Activated CD4-positive, alpha-beta memory T cell treated with anti-CD3 and anti-CD28 coated beads for 36 hours (primary cell): ENCODE measurements around the gene ARHGAP6. TPM values are rescaled to one million over a fixed set of nuclear protein-coding genes. Genes with fewer than 3 reads are reported as not detected.
"Not testable (repeated sequence)": the region's sequence is repeated elsewhere in the genome, so short reads cannot be mapped to it uniquely, and the experiment has no call there.

Experiments
- CTCF ChIA-PET: fragments of 350-600 bp; sonication (Branson Sonifier 250); formaldehyde crosslinking; loops from one replicate; lab custom pipeline; 2021; ENCODE audit warnings: antibody characterized with exemption, inconsistent platforms; lab: Charles Lee
- POLR2A ChIA-PET: fragments of 350-600 bp; sonication (Branson Sonifier 250); formaldehyde crosslinking; loops from one replicate; lab custom pipeline; 2021; ENCODE audit warnings: antibody characterized with exemption; lab: Charles Lee
- DNase-seq: peaks from one replicate; pipeline ENCODE4 v3.0.0-alpha.2; 2020
- H3K27ac Mint-ChIP-seq: one replicate; pipeline ENCODE4 v1.8.0; 2021; ENCODE audit warnings: mixed read lengths
- H3K27me3 Mint-ChIP-seq: one replicate; pipeline ENCODE4 v1.8.0; 2021; ENCODE audit warnings: mixed read lengths
- H3K36me3 Mint-ChIP-seq: one replicate; pipeline ENCODE4 v1.8.0; 2021; ENCODE audit warnings: mixed read lengths
- H3K4me1 Mint-ChIP-seq: one replicate; pipeline ENCODE4 v1.8.0; 2021; ENCODE audit warnings: low read depth, mixed read lengths
- H3K4me3 Mint-ChIP-seq: one replicate; pipeline ENCODE4 v1.8.0; 2021; ENCODE audit warnings: mild to moderate bottlenecking, mixed read lengths
- H3K9me3 Mint-ChIP-seq: one replicate; pipeline ENCODE4 v1.8.0; 2021; ENCODE audit warnings: mixed read lengths
- intact Hi-C: fragments of 100-400 bp; cut with micrococcal nuclease; formaldehyde crosslinking; loops from one replicate; pipeline ENCODE4 v1.15.1; 2023
- total RNA-seq, 2 experiments: library from RNA; stranded (reverse); gene quantifications; one replicate each; pipeline ENCODE4 v1.2.3, GENCODE V29; 2021

ARHGAP6 gene
- total RNA-seq, 2 experiments from 2014 or later = not detected

DNA sequence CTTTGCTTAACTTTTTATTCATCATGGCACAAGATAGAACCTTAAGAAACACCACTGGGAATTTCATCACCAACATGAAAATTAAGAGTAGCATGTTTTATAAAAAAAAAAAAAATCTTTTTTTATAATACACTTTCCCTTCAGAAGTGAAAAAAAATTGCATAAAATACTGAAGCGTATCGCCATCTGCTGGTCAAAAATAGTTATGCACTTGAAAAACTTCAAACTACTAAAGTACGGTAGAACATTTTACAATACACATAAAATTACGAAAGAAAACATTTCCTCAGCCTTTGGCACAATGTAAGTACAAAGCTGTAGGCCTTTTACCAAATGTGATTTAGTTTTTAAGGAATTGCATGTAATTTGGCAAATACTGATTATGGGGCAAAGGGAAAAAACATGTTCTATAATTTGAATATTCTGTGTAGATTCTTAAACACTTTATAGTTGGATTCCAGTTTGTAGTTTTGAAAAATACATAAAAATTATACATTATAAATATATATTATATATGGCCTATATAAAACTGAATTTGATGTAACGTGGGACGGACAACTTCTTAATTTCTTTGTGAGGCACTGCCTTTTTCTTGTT, 528.1 kb downstream of the ARHGAP6 start:
- Mint-ChIP-seq H3K27me3 (peaks cover 4% of the 10 kb centered on the region), H3K4me3 (no peak overlapping the region)
- no peak for DNase-seq

DNA sequence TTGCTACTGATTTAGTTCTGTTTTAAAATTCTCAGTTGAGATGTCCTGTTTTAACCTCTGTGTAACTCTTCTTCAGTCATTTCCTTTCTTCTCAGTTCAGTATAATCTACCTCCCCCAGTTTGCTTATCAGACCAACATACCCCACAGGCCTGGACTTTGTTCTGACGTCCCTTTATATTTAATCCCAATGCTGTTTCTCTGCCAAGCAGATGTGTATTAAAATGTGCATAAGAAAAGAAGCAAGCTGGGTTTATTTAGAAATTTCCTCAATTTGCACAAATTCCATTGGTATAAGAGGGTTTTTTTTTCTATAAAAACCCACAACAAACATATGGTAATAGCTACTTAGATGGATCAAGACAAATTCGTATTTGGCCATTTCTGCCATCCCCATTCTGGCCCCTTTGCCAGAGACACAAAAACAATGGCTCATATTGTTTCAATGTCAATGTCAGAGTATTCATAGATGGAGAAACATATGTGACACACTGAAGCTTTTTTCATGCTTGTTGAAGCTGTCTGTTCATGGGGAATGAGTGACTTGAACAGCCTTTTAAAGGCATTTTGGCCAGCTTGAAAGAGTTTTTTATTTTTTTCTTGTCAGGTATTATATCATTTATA, 530.0 kb downstream of the ARHGAP6 start:
- no peaks in the 10 kb centered on the region for H3K4me1 Mint-ChIP-seq
- no peak overlapping the region for H3K4me3 Mint-ChIP-seq
- no peaks in the 10 kb centered on the region for H3K9me3 Mint-ChIP-seq
- H3K27ac Mint-ChIP-seq = no peak overlapping the region
- intact Hi-C loops = loop anchor here (2.0 to 5.0 kb wide), 2 partner anchors 413 to 947 kb away; no protein-coding TSS in a partner anchor
- H3K27me3 Mint-ChIP-seq = peaks cover 4% of the 10 kb centered on the region
- ChIA-PET POLR2A (no interaction called here), CTCF (interaction anchor here (0.6 to 3.7 kb wide), 3 partner anchors 411 to 945 kb away, joined by 3 to 29 read pairs (median 4); no protein-coding TSS in a partner anchor)
- H3K36me3 Mint-ChIP-seq = no peaks in the 10 kb centered on the region
- DNase-seq = no peak

More for the DNA sequence above, 528.1 kb downstream of the ARHGAP6 start:
- intact Hi-C loops = loop anchor here (2.0 to 5.0 kb wide), 2 partner anchors 415 to 949 kb away; no protein-coding TSS in a partner anchor
- ChIA-PET CTCF (interaction anchor here (0.7 to 3.7 kb wide), 3 partner anchors 8 to 947 kb away, joined by 3 to 29 read pairs (median 3); no protein-coding TSS in a partner anchor), POLR2A (no interaction called here)
- H3K4me1 Mint-ChIP-seq = no peaks in the 10 kb centered on the region
- H3K36me3 Mint-ChIP-seq = no peaks in the 10 kb centered on the region
- H3K9me3 Mint-ChIP-seq = no peaks in the 10 kb centered on the region
- H3K27ac Mint-ChIP-seq = no peak overlapping the region

DNA sequence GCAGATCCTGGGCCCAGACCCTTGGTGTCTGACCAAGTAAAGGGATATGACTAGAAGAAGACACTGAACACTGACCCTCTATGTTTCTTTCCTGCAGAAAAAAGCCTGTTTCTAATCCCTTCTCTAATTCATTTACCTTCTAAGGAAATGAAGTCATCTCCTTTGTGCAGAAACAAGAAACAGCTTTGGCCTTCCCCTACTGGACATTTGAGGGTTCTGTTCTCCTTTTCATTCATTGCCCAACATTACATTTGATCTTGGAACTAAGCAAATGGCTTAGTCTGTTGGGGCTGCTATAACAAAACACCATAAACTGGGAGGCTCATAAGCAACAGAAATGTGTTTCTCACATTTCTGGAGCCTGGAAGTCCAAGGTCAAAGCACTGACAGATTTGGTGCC, 534.6 kb downstream of the ARHGAP6 start:
- POLR2A ChIA-PET = no interaction called here
- H3K4me3 Mint-ChIP-seq = no peak overlapping the region
- intact Hi-C loops = no loop called here
- H3K27ac Mint-ChIP-seq = no peak overlapping the region
- no peaks in the 10 kb centered on the region for H3K9me3 Mint-ChIP-seq
- CTCF ChIA-PET = no interaction called here
- H3K27me3 Mint-ChIP-seq = no peaks in the 10 kb centered on the region
- no peaks in the 10 kb centered on the region for H3K36me3 Mint-ChIP-seq
- no peak for DNase-seq
- no peaks in the 10 kb centered on the region for H3K4me1 Mint-ChIP-seq

DNA sequence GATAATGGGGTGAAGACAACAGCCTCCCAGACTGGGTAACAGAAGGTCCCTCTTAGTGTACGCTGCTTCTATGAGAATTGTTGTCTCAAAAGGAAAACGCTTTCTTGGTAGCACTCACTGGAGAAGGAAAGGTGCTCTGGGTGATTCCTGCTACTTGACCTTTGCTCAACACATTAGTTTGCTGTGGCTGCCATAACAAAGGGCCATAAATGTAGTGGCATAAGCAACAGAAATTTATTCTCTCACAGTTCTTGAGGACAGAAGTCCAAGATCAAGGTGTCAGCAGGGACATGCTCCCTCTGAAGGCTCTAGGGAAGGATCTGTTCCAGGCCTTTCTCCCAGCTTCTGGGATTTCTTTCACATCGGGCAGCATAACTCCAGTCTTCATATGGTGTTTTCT, 535.6 kb downstream of the ARHGAP6 start:
- ChIA-PET CTCF (no interaction called here), POLR2A (no interaction called here)
- no peaks in the 10 kb centered on the region for H3K4me1 Mint-ChIP-seq
- no peak overlapping the region for H3K27ac Mint-ChIP-seq
- intact Hi-C loops = no loop called here
- no peaks in the 10 kb centered on the region for H3K9me3 Mint-ChIP-seq
- no peaks in the 10 kb centered on the region for H3K27me3 Mint-ChIP-seq
- no peak overlapping the region for H3K4me3 Mint-ChIP-seq
- DNase-seq = no peak
- H3K36me3 Mint-ChIP-seq = no peaks in the 10 kb centered on the region

DNA sequence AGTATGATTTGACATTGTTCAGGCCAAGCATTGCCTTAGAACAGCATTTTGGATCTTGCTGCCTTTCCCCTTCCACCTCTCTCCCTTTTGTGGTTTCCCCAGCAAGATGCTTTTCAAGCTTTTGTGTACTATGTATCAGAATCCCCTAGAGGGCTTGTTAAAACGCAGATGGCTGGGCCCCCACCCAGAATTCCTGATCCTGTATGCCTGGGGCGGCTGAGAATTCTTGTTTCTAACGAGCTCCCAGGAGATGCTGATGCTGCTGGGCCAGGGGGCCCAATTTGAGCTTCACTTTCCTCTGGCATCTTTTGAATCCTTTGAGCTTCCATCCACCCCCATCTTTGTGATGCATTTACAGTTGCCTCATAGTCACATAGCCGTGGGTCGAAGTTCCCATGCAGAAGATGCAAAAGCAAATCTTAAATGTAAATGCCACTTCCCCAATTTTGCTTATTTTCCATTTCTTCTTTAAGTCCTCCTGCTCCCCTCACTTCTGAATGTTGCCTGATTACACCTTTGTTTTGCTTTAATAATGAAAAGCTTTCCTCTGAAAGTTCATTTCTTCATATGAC, 536.1 kb downstream of the ARHGAP6 start:
- no peak for DNase-seq
- intact Hi-C loops = no loop called here
- Mint-ChIP-seq H3K4me1 (no peaks in the 10 kb centered on the region), H3K27ac (no peak overlapping the region), H3K4me3 (no peak overlapping the region), H3K36me3 (no peaks in the 10 kb centered on the region), H3K9me3 (no peaks in the 10 kb centered on the region), H3K27me3 (no peaks in the 10 kb centered on the region)
- POLR2A ChIA-PET = no interaction called here
- CTCF ChIA-PET = no interaction called here

DNA sequence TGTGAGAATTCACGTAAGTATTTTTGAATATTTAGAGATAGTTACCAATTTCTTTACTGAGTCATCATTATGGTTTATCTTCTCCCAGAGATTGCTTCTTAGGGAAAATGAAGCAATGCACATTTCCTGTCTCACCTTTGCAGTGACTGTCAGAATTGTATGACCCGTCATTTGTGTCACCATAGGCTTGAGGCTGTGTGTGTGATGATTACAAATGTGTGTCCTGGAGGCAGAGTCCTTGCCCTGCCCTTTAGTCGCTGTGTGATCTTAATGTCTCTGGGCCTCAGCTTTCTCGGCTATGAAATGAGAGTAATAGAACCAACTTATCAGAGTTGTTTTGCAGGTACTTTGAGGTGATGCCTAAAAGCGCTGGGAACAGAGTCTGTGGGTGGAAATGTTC, 540.7 kb downstream of the ARHGAP6 start:
- intact Hi-C loops = no loop called here
- H3K4me3 Mint-ChIP-seq = no peak overlapping the region
- DNase-seq = no peak
- H3K4me1 Mint-ChIP-seq = no peaks in the 10 kb centered on the region
- H3K27me3 Mint-ChIP-seq = no peaks in the 10 kb centered on the region
- POLR2A ChIA-PET = no interaction called here
- H3K36me3 Mint-ChIP-seq = peaks cover 16% of the 10 kb centered on the region
- H3K27ac Mint-ChIP-seq = no peak overlapping the region
- H3K9me3 Mint-ChIP-seq = no peaks in the 10 kb centered on the region
- CTCF ChIA-PET = no interaction called here

DNA sequence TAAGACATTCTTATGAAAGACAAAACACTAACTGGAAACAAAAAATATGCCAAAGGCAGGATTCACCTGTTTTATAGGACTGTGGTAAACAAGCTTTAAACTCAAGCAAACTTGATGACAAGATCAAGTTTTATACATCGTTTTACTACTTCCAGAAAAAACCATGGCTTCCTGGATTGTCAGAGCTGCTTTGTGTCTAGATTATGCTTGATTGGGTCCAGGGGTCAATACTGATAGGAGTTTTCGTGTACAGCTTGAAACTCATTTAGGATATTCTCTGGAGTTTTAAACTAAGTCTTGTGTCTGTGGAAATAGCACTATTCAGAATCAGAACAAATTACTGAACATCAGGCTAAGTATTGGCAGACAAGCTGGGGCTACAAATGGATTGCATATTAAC, 541.6 kb downstream of the ARHGAP6 start:
- ChIA-PET CTCF (no interaction called here), POLR2A (no interaction called here)
- Mint-ChIP-seq H3K27me3 (no peaks in the 10 kb centered on the region), H3K36me3 (peaks cover 19% of the 10 kb centered on the region), H3K9me3 (no peaks in the 10 kb centered on the region), H3K4me1 (no peaks in the 10 kb centered on the region), H3K4me3 (no peak overlapping the region), H3K27ac (no peak overlapping the region)
- DNase-seq = no peak
- intact Hi-C loops = no loop called here

DNA sequence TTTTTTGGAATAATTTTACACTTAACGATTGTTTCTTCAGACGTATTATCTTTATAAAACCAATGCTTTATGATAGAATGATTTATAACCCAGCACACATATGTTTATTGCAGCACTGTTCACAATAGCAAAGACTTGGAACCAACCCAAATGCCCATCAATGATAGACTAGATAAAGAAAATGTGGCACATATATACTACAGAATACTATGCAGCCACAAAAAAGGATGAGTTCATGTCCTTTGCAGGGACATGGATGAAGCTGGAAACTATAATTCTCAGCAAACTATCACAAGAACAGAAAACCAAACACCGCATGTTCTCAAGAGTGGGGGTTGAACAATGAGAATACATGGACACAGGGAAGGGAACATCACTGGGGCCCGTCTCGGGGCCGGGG, 542.6 kb downstream of the ARHGAP6 start:
- H3K9me3 Mint-ChIP-seq, POLR2A ChIA-PET, H3K27me3 Mint-ChIP-seq, intact Hi-C loops, CTCF ChIA-PET, DNase-seq, H3K27ac Mint-ChIP-seq, H3K4me3 Mint-ChIP-seq, H3K4me1 Mint-ChIP-seq: not testable (repeated sequence)
- peaks cover 21% of the 10 kb centered on the region for H3K36me3 Mint-ChIP-seq

DNA sequence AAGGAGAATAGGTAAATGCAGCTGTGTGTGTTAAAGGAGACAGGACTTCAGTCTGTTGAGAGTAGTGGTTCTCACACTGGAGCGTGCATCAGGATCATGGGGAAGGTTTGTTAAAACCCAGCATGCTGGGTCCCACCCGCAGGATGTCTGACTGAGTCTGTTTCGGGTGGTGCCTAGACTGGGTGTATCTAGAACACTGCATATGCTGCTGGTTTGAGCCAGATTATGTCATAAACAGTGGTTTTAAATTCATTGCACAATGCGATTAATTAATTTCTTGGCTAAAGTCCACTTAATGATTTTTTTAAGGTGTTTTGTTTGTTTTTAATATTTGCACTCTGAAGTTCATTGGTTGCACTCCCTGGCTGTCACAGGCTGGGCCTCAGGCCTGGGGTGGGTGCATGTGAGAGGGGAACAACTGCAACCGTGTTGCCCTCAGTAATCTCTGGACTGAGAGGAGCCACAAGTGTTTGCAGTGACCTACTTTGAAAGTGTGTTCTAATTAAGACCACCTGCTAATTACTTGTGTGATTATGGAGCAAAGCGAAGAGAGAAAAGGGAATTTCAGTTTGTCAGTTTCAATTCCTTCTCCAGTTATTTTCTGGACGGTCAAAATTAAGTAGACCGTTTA, 546.3 kb downstream of the ARHGAP6 start:
- Mint-ChIP-seq H3K4me1 (no peaks in the 10 kb centered on the region), H3K36me3 (peaks cover 30% of the 10 kb centered on the region), H3K4me3 (no peak overlapping the region), H3K27ac (no peak overlapping the region), H3K9me3 (no peaks in the 10 kb centered on the region), H3K27me3 (no peaks in the 10 kb centered on the region)
- CTCF ChIA-PET = no interaction called here
- intact Hi-C loops = loop anchor here (10.0 kb wide), 1 partner anchor 645 kb away; no protein-coding TSS in a partner anchor
- no peak for DNase-seq
- POLR2A ChIA-PET = no interaction called here

DNA sequence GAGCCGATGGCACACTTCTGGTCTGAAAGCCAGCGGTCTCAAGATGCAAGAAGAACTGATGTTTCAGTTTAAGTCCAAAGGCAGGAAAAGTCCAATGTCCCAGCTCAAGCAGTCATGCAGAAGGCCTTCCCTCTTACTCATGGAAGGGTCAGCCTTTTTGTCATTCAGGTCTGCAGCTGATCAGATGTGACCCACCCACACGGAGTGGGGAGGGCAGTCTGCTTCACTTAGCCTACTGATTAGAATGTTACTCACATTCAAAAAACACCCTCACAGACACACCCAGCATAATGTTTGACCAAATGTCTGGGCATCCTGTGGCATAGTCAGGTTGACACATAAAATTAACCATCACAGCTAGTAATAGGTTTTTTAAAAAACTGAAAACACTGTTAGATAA, 548.0 kb downstream of the ARHGAP6 start:
- intact Hi-C loops = loop anchor here (10.0 kb wide), 1 partner anchor 647 kb away; no protein-coding TSS in a partner anchor
- Mint-ChIP-seq H3K4me3 (no peak overlapping the region), H3K27ac (no peak overlapping the region), H3K27me3 (no peaks in the 10 kb centered on the region), H3K4me1 (peaks cover 11% of the 10 kb centered on the region), H3K36me3 (peaks cover 33% of the 10 kb centered on the region), H3K9me3 (no peaks in the 10 kb centered on the region)
- ChIA-PET CTCF (no interaction called here), POLR2A (no interaction called here)
- DNase-seq = no peak

DNA sequence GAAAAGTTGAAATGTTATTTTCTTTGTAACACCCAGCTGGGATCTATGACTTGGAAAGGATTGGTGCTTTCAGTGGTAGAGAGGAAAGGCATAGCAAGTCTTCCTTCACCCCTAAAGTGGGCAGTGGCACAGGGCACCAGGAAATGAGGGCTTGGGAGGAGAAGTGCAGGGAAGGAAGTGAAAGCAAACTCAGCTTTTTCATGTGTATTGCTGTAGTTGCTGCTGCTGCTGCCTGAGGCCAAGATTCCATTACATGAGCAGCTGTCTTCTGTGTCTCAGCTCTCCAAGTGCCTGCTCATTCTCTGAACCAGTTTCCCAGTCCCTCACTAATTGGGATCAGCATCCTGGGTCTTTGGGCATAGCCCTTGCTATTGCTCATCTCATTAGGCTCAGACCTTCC, 552.0 kb downstream of the ARHGAP6 start:
- peak overlapping the region; percentile 80 for H3K27ac Mint-ChIP-seq
- H3K27me3 Mint-ChIP-seq = no peaks in the 10 kb centered on the region
- intact Hi-C loops = loop anchor here (5.0 to 10.0 kb wide), 2 partner anchors 651 to 1016 kb away; no protein-coding TSS in a partner anchor
- peaks cover 16% of the 10 kb centered on the region for H3K4me1 Mint-ChIP-seq
- H3K36me3 Mint-ChIP-seq = peaks cover 14% of the 10 kb centered on the region
- POLR2A ChIA-PET = no interaction called here
- DNase-seq = no peak
- H3K9me3 Mint-ChIP-seq = no peaks in the 10 kb centered on the region
- peak overlapping the region; percentile 3 for H3K4me3 Mint-ChIP-seq
- CTCF ChIA-PET = no interaction called here

DNA sequence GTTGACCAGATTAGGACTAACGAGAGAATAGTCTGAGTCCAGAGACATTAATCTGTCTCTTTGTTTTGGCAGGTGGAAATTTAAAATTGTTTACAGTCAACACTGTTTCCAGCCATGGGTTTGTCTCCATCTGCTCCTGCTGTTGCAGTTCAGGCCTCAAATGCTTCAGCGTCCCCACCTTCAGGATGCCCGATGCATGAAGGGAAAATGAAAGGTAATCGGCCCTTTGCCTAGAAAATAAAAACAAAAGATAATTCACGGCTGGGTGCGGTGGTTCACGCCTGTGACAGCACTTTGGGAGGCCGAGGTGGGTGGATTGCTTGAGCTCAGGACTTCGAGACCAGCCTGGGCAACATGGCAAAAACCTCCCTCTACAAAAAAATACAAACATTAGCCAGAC, 553.8 kb downstream of the ARHGAP6 start:
- ChIA-PET POLR2A (no interaction called here), CTCF (no interaction called here)
- Mint-ChIP-seq H3K9me3 (no peaks in the 10 kb centered on the region), H3K4me1 (peaks cover 16% of the 10 kb centered on the region), H3K27ac (peak overlapping the region; percentile 95), H3K36me3 (peaks cover 10% of the 10 kb centered on the region), H3K4me3 (no peak overlapping the region), H3K27me3 (no peaks in the 10 kb centered on the region)
- DNase-seq = no peak
- intact Hi-C loops = loop anchor here (5.0 to 10.0 kb wide), 2 partner anchors 653 to 1015 kb away; no protein-coding TSS in a partner anchor
